OCI-LY3 (cell line): ENCODE data around the gene TSC22D3.

Experiments
- EZH2phosphoT487 ChIP-seq: fragments of 200-600 bp; shearing (Covaris generic); IDR thresholded peaks from 2 replicates; pipeline ENCODE4 v1.6.1; 2018; ENCODE audit warnings: antibody characterized with exemption, mixed run types, low read depth
- TF ChIP-seq, protein P1 (sequence below): fragments of 200-600, 300-600 bp; sonication (generic); IDR thresholded peaks from 2 replicates; pipeline ENCODE4 v1.5.1; 2014; ENCODE audit warnings: antibody characterized with exemption, low read length, low read depth

DNA sequence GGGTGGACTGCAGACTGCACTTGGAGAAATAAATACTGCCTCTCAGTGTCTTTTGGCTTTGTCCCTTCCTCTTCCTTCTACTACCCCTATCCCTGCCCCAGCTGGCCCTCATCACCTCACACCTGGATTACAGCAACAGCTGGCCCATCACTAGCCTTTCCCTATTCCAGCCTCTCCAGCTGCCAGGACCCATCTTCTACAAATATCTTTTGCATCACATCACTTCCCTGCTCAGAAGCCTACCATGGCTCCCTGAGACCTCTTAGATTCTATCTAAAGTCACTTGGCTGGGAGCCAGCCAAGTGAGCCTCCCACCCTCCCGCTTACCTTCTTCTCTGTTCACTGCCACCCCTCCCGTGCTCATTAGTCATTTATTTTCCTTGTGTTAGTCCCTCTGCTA is 66.8 kb downstream of the TSC22D3 start:
- TF ChIP-seq, protein P1, sequence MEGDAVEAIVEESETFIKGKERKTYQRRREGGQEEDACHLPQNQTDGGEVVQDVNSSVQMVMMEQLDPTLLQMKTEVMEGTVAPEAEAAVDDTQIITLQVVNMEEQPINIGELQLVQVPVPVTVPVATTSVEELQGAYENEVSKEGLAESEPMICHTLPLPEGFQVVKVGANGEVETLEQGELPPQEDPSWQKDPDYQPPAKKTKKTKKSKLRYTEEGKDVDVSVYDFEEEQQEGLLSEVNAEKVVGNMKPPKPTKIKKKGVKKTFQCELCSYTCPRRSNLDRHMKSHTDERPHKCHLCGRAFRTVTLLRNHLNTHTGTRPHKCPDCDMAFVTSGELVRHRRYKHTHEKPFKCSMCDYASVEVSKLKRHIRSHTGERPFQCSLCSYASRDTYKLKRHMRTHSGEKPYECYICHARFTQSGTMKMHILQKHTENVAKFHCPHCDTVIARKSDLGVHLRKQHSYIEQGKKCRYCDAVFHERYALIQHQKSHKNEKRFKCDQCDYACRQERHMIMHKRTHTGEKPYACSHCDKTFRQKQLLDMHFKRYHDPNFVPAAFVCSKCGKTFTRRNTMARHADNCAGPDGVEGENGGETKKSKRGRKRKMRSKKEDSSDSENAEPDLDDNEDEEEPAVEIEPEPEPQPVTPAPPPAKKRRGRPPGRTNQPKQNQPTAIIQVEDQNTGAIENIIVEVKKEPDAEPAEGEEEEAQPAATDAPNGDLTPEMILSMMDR: no peak
- TF ChIP-seq EZH2phosphoT487: no peak
